ENCODE data around the gene SETX.

Gene SETX

DNA sequence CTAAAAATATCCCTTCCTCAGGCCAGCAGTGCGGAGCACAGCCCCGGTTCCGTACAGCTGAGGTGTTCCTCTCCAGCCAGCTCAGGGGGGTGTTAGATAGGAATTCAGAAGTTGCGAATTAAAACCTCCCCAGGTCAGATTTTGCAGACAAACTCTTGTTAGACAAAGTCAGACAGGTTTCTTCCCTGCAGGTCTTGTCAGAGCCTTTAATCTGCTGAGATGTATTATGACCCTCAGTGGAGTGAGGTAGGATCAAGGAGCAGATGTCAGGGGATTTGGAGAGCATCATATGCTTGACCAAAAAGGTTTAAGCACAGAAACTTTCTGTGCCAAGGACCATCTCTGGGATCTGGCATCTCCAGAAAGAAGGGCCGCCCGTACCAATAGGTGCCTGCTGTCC lies 132.8 kb downstream of the SETX start:
- H3K4me3 ChIP-seq (ENCODE audit: low read length) = no peak overlapping the region
- DNase-seq (ENCODE audit: low read depth) = no peak
- TF ChIP-seq, protein P1, sequence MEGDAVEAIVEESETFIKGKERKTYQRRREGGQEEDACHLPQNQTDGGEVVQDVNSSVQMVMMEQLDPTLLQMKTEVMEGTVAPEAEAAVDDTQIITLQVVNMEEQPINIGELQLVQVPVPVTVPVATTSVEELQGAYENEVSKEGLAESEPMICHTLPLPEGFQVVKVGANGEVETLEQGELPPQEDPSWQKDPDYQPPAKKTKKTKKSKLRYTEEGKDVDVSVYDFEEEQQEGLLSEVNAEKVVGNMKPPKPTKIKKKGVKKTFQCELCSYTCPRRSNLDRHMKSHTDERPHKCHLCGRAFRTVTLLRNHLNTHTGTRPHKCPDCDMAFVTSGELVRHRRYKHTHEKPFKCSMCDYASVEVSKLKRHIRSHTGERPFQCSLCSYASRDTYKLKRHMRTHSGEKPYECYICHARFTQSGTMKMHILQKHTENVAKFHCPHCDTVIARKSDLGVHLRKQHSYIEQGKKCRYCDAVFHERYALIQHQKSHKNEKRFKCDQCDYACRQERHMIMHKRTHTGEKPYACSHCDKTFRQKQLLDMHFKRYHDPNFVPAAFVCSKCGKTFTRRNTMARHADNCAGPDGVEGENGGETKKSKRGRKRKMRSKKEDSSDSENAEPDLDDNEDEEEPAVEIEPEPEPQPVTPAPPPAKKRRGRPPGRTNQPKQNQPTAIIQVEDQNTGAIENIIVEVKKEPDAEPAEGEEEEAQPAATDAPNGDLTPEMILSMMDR (IDR thresholded peaks at IDR 0.05; ENCODE audit: insufficient read depth, low read depth, low read length, missing control alignments) = no peak

DNA sequence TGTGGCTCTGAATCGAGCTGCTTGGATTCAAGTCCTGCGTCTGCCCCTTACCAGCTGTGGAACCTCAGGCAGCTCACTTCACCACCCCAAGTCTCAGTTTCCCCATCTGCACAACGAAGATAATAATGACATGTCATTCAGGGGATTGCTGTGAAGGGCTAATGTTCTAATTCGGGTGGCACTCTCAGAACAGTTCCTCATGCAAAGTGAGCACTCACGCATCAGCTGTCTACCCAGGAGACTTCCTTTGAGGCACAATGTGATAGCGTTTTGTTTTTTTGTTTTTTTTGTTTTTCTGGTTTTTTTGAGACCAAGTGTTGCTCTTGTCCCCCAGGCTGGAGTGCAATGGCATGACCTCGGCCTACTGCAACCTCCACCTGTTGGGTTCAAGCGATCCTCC lies 136.6 kb downstream of the SETX start:
- TF ChIP-seq, protein P1 (IDR thresholded peaks at IDR 0.05; ENCODE audit: insufficient read depth, low read depth, low read length, missing control alignments) = no peak
- no peak overlapping the region for H3K4me3 ChIP-seq (ENCODE audit: low read length)
- no peak for DNase-seq (ENCODE audit: low read depth)

DNA sequence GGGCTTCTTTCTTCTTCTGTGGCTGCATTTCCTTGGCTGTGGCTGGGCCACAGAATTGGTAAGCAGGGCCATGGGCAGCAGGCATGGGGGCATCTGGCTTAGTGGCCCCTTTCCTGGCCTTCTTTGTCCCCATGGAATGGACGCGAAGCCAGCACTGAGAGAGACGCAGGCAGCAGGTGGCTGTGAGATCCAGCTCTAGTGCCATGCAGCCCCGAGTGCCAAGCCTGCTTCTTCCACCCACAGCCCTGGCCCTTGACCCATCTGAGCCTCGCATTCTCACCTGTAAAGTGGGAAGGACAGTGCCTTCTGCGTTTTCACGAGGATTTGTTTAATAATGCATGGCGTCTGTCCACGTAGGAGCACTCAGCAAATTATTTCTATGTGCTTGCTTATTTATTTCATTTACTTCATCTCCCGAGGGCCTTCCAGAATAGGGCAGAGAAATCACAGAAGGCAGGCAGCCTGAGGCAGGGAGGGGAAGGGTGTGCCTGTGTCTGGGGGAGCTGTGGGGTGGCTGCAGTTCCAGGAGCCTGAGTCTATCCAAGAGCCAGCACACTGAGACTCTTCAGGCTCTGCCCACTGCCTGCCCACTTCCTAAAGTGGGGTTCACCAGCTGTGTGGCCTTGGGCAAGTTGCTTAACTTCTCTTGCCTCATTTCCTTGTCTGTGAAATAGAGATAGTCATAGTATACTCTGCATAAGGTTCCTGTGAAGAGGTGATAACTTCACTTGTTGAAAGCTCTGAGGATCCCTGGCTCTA lies 137.7 kb downstream of the SETX start:
- DNase-seq (ENCODE audit: low read depth) = peak; percentile 41
- H3K4me3 ChIP-seq (ENCODE audit: low read length) = no peak overlapping the region
- TF ChIP-seq, protein P1 (IDR thresholded peaks at IDR 0.05; ENCODE audit: insufficient read depth, low read depth, low read length, missing control alignments) = no peak

DNA sequence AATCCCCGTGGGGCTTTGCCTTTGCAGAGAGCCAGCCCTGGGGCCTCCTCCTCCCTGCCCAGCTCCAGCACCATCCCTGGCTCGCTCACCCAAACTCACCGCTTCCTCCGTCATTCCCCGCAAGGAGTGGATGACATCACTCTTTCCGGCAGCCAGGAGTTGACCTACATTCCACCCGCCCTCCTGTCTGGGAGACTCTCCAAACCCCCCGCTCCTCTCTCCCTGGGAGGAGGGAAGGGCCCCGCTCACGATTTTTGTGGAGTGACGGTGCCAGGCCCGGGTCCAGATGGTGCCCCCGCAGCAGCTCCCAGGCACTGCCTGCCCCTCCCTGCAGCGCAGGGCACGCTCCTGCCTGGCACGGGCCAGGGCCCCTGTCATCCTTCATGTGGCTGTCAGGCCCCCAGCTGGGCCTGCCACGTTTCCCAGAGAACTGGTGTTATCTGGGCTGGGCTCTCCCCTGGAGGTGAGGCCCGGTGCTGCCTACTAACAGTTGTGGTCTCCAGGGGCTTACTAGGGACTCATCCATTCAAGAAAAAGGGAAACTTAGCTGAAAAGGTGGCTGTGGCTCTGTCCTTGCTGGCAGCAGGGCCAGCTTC lies 140.7 kb downstream of the SETX start:
- H3K4me3 ChIP-seq (ENCODE audit: low read length) = no peak overlapping the region
- peak; percentile 85 for DNase-seq (ENCODE audit: low read depth)
- TF ChIP-seq, protein P1 (IDR thresholded peaks at IDR 0.05; ENCODE audit: insufficient read depth, low read depth, low read length, missing control alignments) = no peak

GRCh38 chr9:132211570-132211969 lies 143.2 kb downstream of the SETX start:
- no peak overlapping the region for H3K4me3 ChIP-seq (ENCODE audit: low read length)
- TF ChIP-seq, protein P1 (IDR thresholded peaks at IDR 0.05; ENCODE audit: insufficient read depth, low read depth, low read length, missing control alignments) = no peak
- DNase-seq (ENCODE audit: low read depth) = no peak
